Measurements from ENCODE around the gene MX2.

The MX2 gene

GRCh38 chr21:41429925-41430491, 68.2 kb downstream of the MX2 start:
- no peak for TF ChIP-seq ZNF274 (IDR thresholded peaks at IDR 0.05; ENCODE audit: low read depth, low read length)

GRCh38 chr21:41431788-41432548, 70.1 kb downstream of the MX2 start:
- no peak for TF ChIP-seq ZNF274 (IDR thresholded peaks at IDR 0.05; ENCODE audit: low read depth, low read length)
- no peak overlapping the region for H3K4me3 ChIP-seq (ENCODE audit: low read length)

More at GRCh38 chr21:41429925-41430491, 68.2 kb downstream of the MX2 start:
- no peak overlapping the region for H3K4me3 ChIP-seq (ENCODE audit: low read length)

- TF ChIP-seq ZNF274 (IDR thresholded peaks at IDR 0.05; ENCODE audit: low read depth, low read length), result no peak
- no peak overlapping the region for H3K4me3 ChIP-seq (ENCODE audit: low read length)
Observed at GRCh38 chr21:41432562-41433460, 71.0 kb downstream of the MX2 start.

GRCh38 chr21:41433566-41433965, 71.7 kb downstream of the MX2 start:
- no peak for TF ChIP-seq ZNF274 (IDR thresholded peaks at IDR 0.05; ENCODE audit: low read depth, low read length)
- H3K4me3 ChIP-seq (ENCODE audit: low read length), result no peak overlapping the region

GRCh38 chr21:41435706-41436105, 73.9 kb downstream of the MX2 start:
- no peak for TF ChIP-seq ZNF274 (IDR thresholded peaks at IDR 0.05; ENCODE audit: low read depth, low read length)
- H3K4me3 ChIP-seq (ENCODE audit: low read length), result no peak overlapping the region

GRCh38 chr21:41437729-41438128, 75.9 kb downstream of the MX2 start:
- TF ChIP-seq ZNF274 (IDR thresholded peaks at IDR 0.05; ENCODE audit: low read depth, low read length), result no peak
- H3K4me3 ChIP-seq (ENCODE audit: low read length), result no peak overlapping the region

- TF ChIP-seq ZNF274 (IDR thresholded peaks at IDR 0.05; ENCODE audit: low read depth, low read length), result no peak
- no peak overlapping the region for H3K4me3 ChIP-seq (ENCODE audit: low read length)
Observed at GRCh38 chr21:41438425-41439113, 76.7 kb downstream of the MX2 start.

GRCh38 chr21:41439248-41439647, 77.4 kb downstream of the MX2 start:
- no peak overlapping the region for H3K4me3 ChIP-seq (ENCODE audit: low read length)
- no peak for TF ChIP-seq ZNF274 (IDR thresholded peaks at IDR 0.05; ENCODE audit: low read depth, low read length)

- TF ChIP-seq ZNF274 (IDR thresholded peaks at IDR 0.05; ENCODE audit: low read depth, low read length), result no peak
- H3K4me3 ChIP-seq (ENCODE audit: low read length), result no peak overlapping the region
Observed at GRCh38 chr21:41441546-41441945, 79.7 kb downstream of the MX2 start.

GRCh38 chr21:41442481-41443186, 80.8 kb downstream of the MX2 start:
- TF ChIP-seq ZNF274 (IDR thresholded peaks at IDR 0.05; ENCODE audit: low read depth, low read length), result no peak
- H3K4me3 ChIP-seq (ENCODE audit: low read length), result no peak overlapping the region

- H3K4me3 ChIP-seq (ENCODE audit: low read length), result no peak overlapping the region
- TF ChIP-seq ZNF274 (IDR thresholded peaks at IDR 0.05; ENCODE audit: low read depth, low read length), result no peak
Observed at GRCh38 chr21:41443562-41443961, 81.7 kb downstream of the MX2 start.

- H3K4me3 ChIP-seq (ENCODE audit: low read length), result no peak overlapping the region
- TF ChIP-seq ZNF274 (IDR thresholded peaks at IDR 0.05; ENCODE audit: low read depth, low read length), result no peak
Observed at GRCh38 chr21:41444703-41445464, 83.1 kb downstream of the MX2 start.

GRCh38 chr21:41445465-41445862, 83.6 kb downstream of the MX2 start:
- TF ChIP-seq ZNF274 (IDR thresholded peaks at IDR 0.05; ENCODE audit: low read depth, low read length), result no peak

More at GRCh38 chr21:41445465-41445862, 83.6 kb downstream of the MX2 start:
- no peak overlapping the region for H3K4me3 ChIP-seq (ENCODE audit: low read length)

Measured in GM08714 (cell line).